Astrocyte of the cerebellum (primary cell): ENCODE measurements around the gene PRKCB.
"Not testable (repeated sequence)": the region's sequence is repeated elsewhere in the genome, so short reads cannot be mapped to it uniquely, and the experiment has no call there.

Experiments
- DNase-seq: peaks from one replicate; pipeline ENCODE4 v3.0.0-alpha.2; 2011; ENCODE audit warnings: low read depth
- H3K4me3 ChIP-seq: 2 replicates; pipeline ENCODE4 v1.5.1; 2011; ENCODE audit warnings: mild to moderate bottlenecking, low read depth, low read length, moderate library complexity
- CTCF ChIP-seq: IDR thresholded peaks from 2 replicates; pipeline ENCODE4 v1.5.1; 2012; ENCODE audit warnings: low read length, low read depth, moderate library complexity, mild to moderate bottlenecking; ENCODE audit errors: missing control alignments
- in situ Hi-C: cut with HindIII; loops from 2 replicates; pipeline ENCODE4 v1.10.0; 2017; ENCODE audit warnings: low sequenced_read_pairs

Gene PRKCB

GRCh38 chr16:24018485-24018884, 182.7 kb downstream of the PRKCB start:
- DNase-seq = no peak
- no peak for TF ChIP-seq CTCF
- in situ Hi-C loops = no loop called here
- no peak overlapping the region for H3K4me3 ChIP-seq

- no peak for TF ChIP-seq CTCF
- no peak for DNase-seq
- in situ Hi-C loops = no loop called here
- H3K4me3 ChIP-seq = no peak overlapping the region
Measured at GRCh38 chr16:24022797-24023196, 187.0 kb downstream of the PRKCB start.

- TF ChIP-seq CTCF = no peak
- H3K4me3 ChIP-seq = no peak overlapping the region
- in situ Hi-C loops = no loop called here
- DNase-seq = no peak
Measured at GRCh38 chr16:24023621-24024020, 187.8 kb downstream of the PRKCB start.

GRCh38 chr16:24024971-24025370, 189.2 kb downstream of the PRKCB start:
- in situ Hi-C loops = no loop called here
- DNase-seq = no peak
- no peak overlapping the region for H3K4me3 ChIP-seq
- no peak for TF ChIP-seq CTCF

- TF ChIP-seq CTCF = no peak
- H3K4me3 ChIP-seq = no peak overlapping the region
- DNase-seq = no peak
- in situ Hi-C loops = no loop called here
Measured at GRCh38 chr16:24027466-24027865, 191.7 kb downstream of the PRKCB start.

GRCh38 chr16:24029841-24030240, 194.1 kb downstream of the PRKCB start:
- H3K4me3 ChIP-seq, in situ Hi-C loops, DNase-seq: not testable (repeated sequence)

- no peak for TF ChIP-seq CTCF
- DNase-seq = no peak
- in situ Hi-C loops = no loop called here
- H3K4me3 ChIP-seq = no peak overlapping the region
Measured at GRCh38 chr16:24035127-24035842, 199.5 kb downstream of the PRKCB start.
